KG1 (cell line): ENCODE results near the gene KIRREL3.

Experiments used
- DNase-seq: peaks from one replicate; lab custom pipeline; 2025; lab: John Stamatoyannopoulos, UW

Gene KIRREL3

GRCh38 chr11:126870021-126870420 is 130.5 kb downstream of the KIRREL3 start:
- no peak for DNase-seq

- no peak for DNase-seq
These were observed 131.8 kb downstream of the KIRREL3 start for GRCh38 chr11:126868741-126869140.

GRCh38 chr11:126864934-126865333 is 135.6 kb downstream of the KIRREL3 start:
- no peak for DNase-seq

GRCh38 chr11:126863294-126863997 is 137.1 kb downstream of the KIRREL3 start:
- no peak for DNase-seq

GRCh38 chr11:126862664-126863243 is 137.8 kb downstream of the KIRREL3 start:
- no peak for DNase-seq

GRCh38 chr11:126861796-126862459 is 138.6 kb downstream of the KIRREL3 start:
- no peak for DNase-seq

- no peak for DNase-seq
These were observed 142.4 kb downstream of the KIRREL3 start for GRCh38 chr11:126857860-126858808.

GRCh38 chr11:126855536-126855935 is 145.0 kb downstream of the KIRREL3 start:
- no peak for DNase-seq

GRCh38 chr11:126853732-126854131 is 146.8 kb downstream of the KIRREL3 start:
- no peak for DNase-seq

- DNase-seq, result no peak
These were observed 155.8 kb downstream of the KIRREL3 start for GRCh38 chr11:126844789-126845188.

- no peak for DNase-seq
These were observed 157.5 kb downstream of the KIRREL3 start for GRCh38 chr11:126843096-126843495.

GRCh38 chr11:126841999-126842398 is 158.6 kb downstream of the KIRREL3 start:
- DNase-seq, result no peak

GRCh38 chr11:126840975-126841374 is 159.6 kb downstream of the KIRREL3 start:
- DNase-seq, result no peak

- DNase-seq, result no peak
These were observed 160.2 kb downstream of the KIRREL3 start for GRCh38 chr11:126840201-126840886.

- DNase-seq, result no peak
These were observed 161.1 kb downstream of the KIRREL3 start for GRCh38 chr11:126839496-126839895.

GRCh38 chr11:126838779-126839178 is 161.8 kb downstream of the KIRREL3 start:
- DNase-seq, result no peak

GRCh38 chr11:126837581-126837980 is 163.0 kb downstream of the KIRREL3 start:
- no peak for DNase-seq

GRCh38 chr11:126834573-126834972 is 166.0 kb downstream of the KIRREL3 start:
- no peak for DNase-seq

GRCh38 chr11:126834149-126834548 is 166.4 kb downstream of the KIRREL3 start:
- no peak for DNase-seq

GRCh38 chr11:126833065-126833464 is 167.5 kb downstream of the KIRREL3 start:
- no peak for DNase-seq

- DNase-seq, result no peak
These were observed 168.2 kb downstream of the KIRREL3 start for GRCh38 chr11:126832387-126832786.
